ENCODE measurements around the gene MND1.

DNA sequence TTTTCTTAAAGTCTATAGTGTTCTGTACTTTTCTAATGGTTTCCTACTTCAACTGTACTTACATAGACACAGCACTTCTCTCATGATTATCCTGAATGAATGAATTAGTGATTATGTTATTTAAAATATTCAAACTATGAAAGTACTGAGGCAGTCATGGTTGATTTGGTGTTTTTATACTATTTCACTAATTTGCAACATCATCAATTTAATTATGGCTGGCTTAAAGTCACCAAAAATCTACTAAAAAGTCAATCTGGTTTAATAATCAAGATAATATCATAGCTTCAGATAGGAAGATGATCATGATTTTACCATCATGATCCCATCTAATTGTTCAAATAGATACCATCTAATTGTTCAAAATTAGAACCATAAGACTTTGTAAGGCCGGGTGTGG, 104.8 kb downstream of the MND1 start:
- no peak for TF ChIP-seq POLR2A (IDR thresholded peaks at IDR 0.05)
- TF ChIP-seq, protein P1, sequence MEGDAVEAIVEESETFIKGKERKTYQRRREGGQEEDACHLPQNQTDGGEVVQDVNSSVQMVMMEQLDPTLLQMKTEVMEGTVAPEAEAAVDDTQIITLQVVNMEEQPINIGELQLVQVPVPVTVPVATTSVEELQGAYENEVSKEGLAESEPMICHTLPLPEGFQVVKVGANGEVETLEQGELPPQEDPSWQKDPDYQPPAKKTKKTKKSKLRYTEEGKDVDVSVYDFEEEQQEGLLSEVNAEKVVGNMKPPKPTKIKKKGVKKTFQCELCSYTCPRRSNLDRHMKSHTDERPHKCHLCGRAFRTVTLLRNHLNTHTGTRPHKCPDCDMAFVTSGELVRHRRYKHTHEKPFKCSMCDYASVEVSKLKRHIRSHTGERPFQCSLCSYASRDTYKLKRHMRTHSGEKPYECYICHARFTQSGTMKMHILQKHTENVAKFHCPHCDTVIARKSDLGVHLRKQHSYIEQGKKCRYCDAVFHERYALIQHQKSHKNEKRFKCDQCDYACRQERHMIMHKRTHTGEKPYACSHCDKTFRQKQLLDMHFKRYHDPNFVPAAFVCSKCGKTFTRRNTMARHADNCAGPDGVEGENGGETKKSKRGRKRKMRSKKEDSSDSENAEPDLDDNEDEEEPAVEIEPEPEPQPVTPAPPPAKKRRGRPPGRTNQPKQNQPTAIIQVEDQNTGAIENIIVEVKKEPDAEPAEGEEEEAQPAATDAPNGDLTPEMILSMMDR (IDR thresholded peaks at IDR 0.05 in 8 of 11, conservative IDR thresholded peaks at IDR 0.05 in 3 of 11), result no peak
